DOHH2 (cell line): ENCODE results near the gene ZNF235.

Source experiments
- H3F3A ChIP-seq: fragments of 200-600 bp; sonication (generic), shearing (Covaris generic); 2 replicates; pipeline ENCODE4 v1.6.0; 2016; ENCODE audit warnings: antibody characterized with exemption, mild to moderate bottlenecking; ENCODE audit not compliant: control insufficient read depth, insufficient read depth
- H3K27ac ChIP-seq: fragments of 200-600 bp; sonication (generic); 2 replicates; pipeline ENCODE4 v1.5.1; 2014; ENCODE audit warnings: low read depth, mild to moderate bottlenecking, low read length, moderate library complexity
- H3K27me3 ChIP-seq: fragments of 200-600 bp; sonication (generic); 2 replicates; pipeline ENCODE4 v1.6.1; 2014; ENCODE audit warnings: mild to moderate bottlenecking, low read length, mixed read lengths; ENCODE audit not compliant: control insufficient read depth
- H3K36me3 ChIP-seq: fragments of 200-600 bp; sonication (generic); 2 replicates; pipeline ENCODE4 v1.6.1; 2014; ENCODE audit warnings: mild to moderate bottlenecking, low read length, moderate library complexity, mixed read lengths; ENCODE audit not compliant: control insufficient read depth
- H3K4me1 ChIP-seq: fragments of 200-600 bp; sonication (generic); 2 replicates; pipeline ENCODE4 v1.6.1; 2014; ENCODE audit warnings: mild to moderate bottlenecking, low read length, mixed read lengths; ENCODE audit not compliant: control insufficient read depth
- H3K4me2 ChIP-seq: fragments of 200-600 bp; sonication (generic); 2 replicates; pipeline ENCODE4 v1.6.0; 2014; ENCODE audit warnings: mild to moderate bottlenecking, low read length, moderate library complexity
- H3K4me3 ChIP-seq: fragments of 200-600 bp; sonication (generic); 2 replicates; pipeline ENCODE4 v1.5.1; 2014; ENCODE audit warnings: mild to moderate bottlenecking, low read length, mixed read lengths
- H3K79me2 ChIP-seq: fragments of 200-600 bp; sonication (generic); 2 replicates; pipeline ENCODE4 v1.6.1; 2014; ENCODE audit warnings: mild to moderate bottlenecking, low read length, mixed read lengths; ENCODE audit not compliant: control insufficient read depth
- H3K9me2 ChIP-seq: fragments of 200-600 bp; sonication (generic); replicated peaks from 2 replicates; pipeline ENCODE4 v1.6.1; 2014; ENCODE audit warnings: mild to moderate bottlenecking, low read length, mixed read lengths; ENCODE audit not compliant: control insufficient read depth
- H3K9me3 ChIP-seq: fragments of 200-600 bp; sonication (generic); 2 replicates; pipeline ENCODE4 v1.6.1; 2014; ENCODE audit warnings: antibody characterized with exemption, low read length, mixed read lengths; ENCODE audit not compliant: control insufficient read depth, insufficient read depth
- H4K20me1 ChIP-seq: fragments of 200-600 bp; sonication (generic); 2 replicates; pipeline ENCODE4 v1.6.0; 2014; ENCODE audit warnings: low read depth, mild to moderate bottlenecking, antibody characterized with exemption, low read length, moderate library complexity; ENCODE audit not compliant: control insufficient read depth, insufficient read depth
- CTCF ChIP-seq: fragments of 200-600 bp; sonication (generic); IDR thresholded peaks from one replicate; pipeline ENCODE4 v1.5.1; 2014; ENCODE audit warnings: antibody characterized with exemption, mild to moderate bottlenecking, low read depth, low read length; ENCODE audit not compliant: poor library complexity, severe bottlenecking
- EZH2phosphoT487 ChIP-seq: fragments of 200-600 bp; sonication (generic); IDR thresholded peaks from 2 replicates; pipeline ENCODE4 v1.6.1; 2017; ENCODE audit warnings: borderline replicate concordance, mild to moderate bottlenecking, antibody characterized with exemption, low read length, moderate library complexity, mixed read lengths

The ZNF235 gene

GRCh38 chr19:44236384-44236783 is 68.4 kb downstream of the ZNF235 start:
- TF ChIP-seq CTCF (no peak), EZH2phosphoT487 (no peak)

More at GRCh38 chr19:44236384-44236783, 68.4 kb downstream of the ZNF235 start:
- no peaks in the 10 kb centered on the region for H3K9me2 ChIP-seq
- H3K9me3 ChIP-seq, result peaks cover 12% of the 10 kb centered on the region; the same call in 1 of the 2 replicates
- H3K27ac ChIP-seq, result no peak overlapping the region
- no peak overlapping the region for H3K4me2 ChIP-seq
- no peaks in the 10 kb centered on the region for H4K20me1 ChIP-seq
- no peaks in the 10 kb centered on the region for H3K4me1 ChIP-seq
- no peaks in the 10 kb centered on the region for H3F3A ChIP-seq
- no peaks in the 10 kb centered on the region for H3K27me3 ChIP-seq
- no peak overlapping the region for H3K4me3 ChIP-seq
- H3K79me2 ChIP-seq, result no peaks in the 10 kb centered on the region
- H3K36me3 ChIP-seq, result peaks cover 12% of the 10 kb centered on the region
